LNCAP (cell line): ENCODE measurements around the gene SLC22A12.

ENCODE experiments used
- CTCF ChIP-seq: fragments of 450-650 bp; IDR thresholded peaks from 2 replicates; pipeline ENCODE4 v1.5.1; 2017; ENCODE audit warnings: mild to moderate bottlenecking

SLC22A12 gene

GRCh38 chr11:64571410-64572091 is 19.5 kb upstream of the SLC22A12 start:
- TF ChIP-seq CTCF, result no peak

GRCh38 chr11:64572143-64572542 is 18.9 kb upstream of the SLC22A12 start:
- no peak for TF ChIP-seq CTCF

- TF ChIP-seq CTCF, result no peak
Observed at GRCh38 chr11:64577202-64577601, 13.8 kb upstream of the SLC22A12 start.

- no peak for TF ChIP-seq CTCF
Observed at GRCh38 chr11:64580412-64580811, 10.6 kb upstream of the SLC22A12 start.

- TF ChIP-seq CTCF, result no peak
Observed at GRCh38 chr11:64581057-64581523, 9.9 kb upstream of the SLC22A12 start.

- TF ChIP-seq CTCF, result no peak
Observed at GRCh38 chr11:64582885-64583284, 8.1 kb upstream of the SLC22A12 start.

GRCh38 chr11:64583296-64584262 is 7.4 kb upstream of the SLC22A12 start:
- TF ChIP-seq CTCF, result no peak
